ENCODE results near the gene ZNF518B.

Gene ZNF518B

GRCh38 chr4:10461850-10462400, 4.7 kb upstream of the ZNF518B start:
- H3K36me3 Mint-ChIP-seq = no peaks in the 10 kb centered on the region
- no peak overlapping the region for H3K27ac Mint-ChIP-seq
- no peak for ATAC-seq
- H3K4me3 Mint-ChIP-seq = peak overlapping the region; percentile 71
- peaks cover 5% of the 10 kb centered on the region for H3K9me3 Mint-ChIP-seq
- peaks cover 8% of the 10 kb centered on the region for H3K4me1 Mint-ChIP-seq
- H3K27me3 Mint-ChIP-seq = peaks cover 57% of the 10 kb centered on the region

GRCh38 chr4:10461091-10461849, 4.0 kb upstream of the ZNF518B start:
- H3K27ac Mint-ChIP-seq = no peak overlapping the region
- H3K9me3 Mint-ChIP-seq = peaks cover 5% of the 10 kb centered on the region
- peaks cover 52% of the 10 kb centered on the region for H3K27me3 Mint-ChIP-seq
- no peaks in the 10 kb centered on the region for H3K36me3 Mint-ChIP-seq
- H3K4me3 Mint-ChIP-seq = peak overlapping the region; percentile 71
- ATAC-seq = peak; percentile 82
- H3K4me1 Mint-ChIP-seq = peaks cover 12% of the 10 kb centered on the region

GRCh38 chr4:10460313-10461047, 3.3 kb upstream of the ZNF518B start:
- Mint-ChIP-seq H3K9me3 (peaks cover 5% of the 10 kb centered on the region), H3K36me3 (no peaks in the 10 kb centered on the region), H3K27me3 (peaks cover 49% of the 10 kb centered on the region), H3K4me3 (no peak overlapping the region), H3K27ac (no peak overlapping the region), H3K4me1 (peaks cover 14% of the 10 kb centered on the region)
- ATAC-seq = no peak

- H3K27ac Mint-ChIP-seq = no peak overlapping the region
- peaks cover 23% of the 10 kb centered on the region for H3K4me1 Mint-ChIP-seq
- peaks cover 6% of the 10 kb centered on the region for H3K9me3 Mint-ChIP-seq
- peaks cover 11% of the 10 kb centered on the region for H3K36me3 Mint-ChIP-seq
- no peak for ATAC-seq
- peaks cover 37% of the 10 kb centered on the region for H3K27me3 Mint-ChIP-seq
- H3K4me3 Mint-ChIP-seq = no peak overlapping the region
These were observed 2.1 kb upstream of the ZNF518B start for GRCh38 chr4:10459305-10459704.

GRCh38 chr4:10458177-10458576, 951 bp upstream of the ZNF518B start:
- no peak overlapping the region for H3K27ac Mint-ChIP-seq
- peaks cover 26% of the 10 kb centered on the region for H3K27me3 Mint-ChIP-seq
- peaks cover 5% of the 10 kb centered on the region for H3K9me3 Mint-ChIP-seq
- H3K4me3 Mint-ChIP-seq = peak overlapping the region; percentile 77
- no peak for ATAC-seq
- peaks cover 20% of the 10 kb centered on the region for H3K36me3 Mint-ChIP-seq
- H3K4me1 Mint-ChIP-seq = peaks cover 28% of the 10 kb centered on the region

- Mint-ChIP-seq H3K4me3 (peak overlapping the region; percentile 83), H3K4me1 (peaks cover 28% of the 10 kb centered on the region), H3K36me3 (peaks cover 35% of the 10 kb centered on the region), H3K27ac (peak overlapping the region; percentile 92), H3K27me3 (peaks cover 11% of the 10 kb centered on the region), H3K9me3 (peaks cover 2% of the 10 kb centered on the region)
- ATAC-seq = peak; percentile 85
These were observed 501 bp downstream of the ZNF518B start for GRCh38 chr4:10456595-10457254.

- peaks cover 28% of the 10 kb centered on the region for H3K4me1 Mint-ChIP-seq
- H3K9me3 Mint-ChIP-seq = peaks cover 2% of the 10 kb centered on the region
- no peak for ATAC-seq
- peak overlapping the region; percentile 92 for H3K27ac Mint-ChIP-seq
- peaks cover 6% of the 10 kb centered on the region for H3K27me3 Mint-ChIP-seq
- H3K4me3 Mint-ChIP-seq = peak overlapping the region; percentile 83
- peaks cover 38% of the 10 kb centered on the region for H3K36me3 Mint-ChIP-seq
These were observed 999 bp downstream of the ZNF518B start for GRCh38 chr4:10456260-10456594.

- Mint-ChIP-seq H3K9me3 (peaks cover 2% of the 10 kb centered on the region), H3K4me3 (no peak overlapping the region), H3K36me3 (peaks cover 49% of the 10 kb centered on the region), H3K27ac (no peak overlapping the region), H3K27me3 (peaks cover 6% of the 10 kb centered on the region), H3K4me1 (peaks cover 28% of the 10 kb centered on the region)
- no peak for ATAC-seq
These were observed 2.1 kb downstream of the ZNF518B start for GRCh38 chr4:10455133-10455532.

- Mint-ChIP-seq H3K27ac (no peak overlapping the region), H3K9me3 (peaks cover 2% of the 10 kb centered on the region), H3K4me3 (no peak overlapping the region), H3K27me3 (peaks cover 6% of the 10 kb centered on the region), H3K36me3 (peaks cover 53% of the 10 kb centered on the region), H3K4me1 (peaks cover 28% of the 10 kb centered on the region)
- ATAC-seq = no peak
These were observed 2.5 kb downstream of the ZNF518B start for GRCh38 chr4:10454726-10455125.

GRCh38 chr4:10454121-10454520, 3.1 kb downstream of the ZNF518B start:
- Mint-ChIP-seq H3K9me3 (peaks cover 5% of the 10 kb centered on the region), H3K27ac (no peak overlapping the region), H3K4me3 (no peak overlapping the region), H3K36me3 (peaks cover 59% of the 10 kb centered on the region), H3K4me1 (peaks cover 28% of the 10 kb centered on the region), H3K27me3 (peaks cover 6% of the 10 kb centered on the region)
- ATAC-seq = no peak

GRCh38 chr4:10448991-10449390, 8.2 kb downstream of the ZNF518B start:
- H3K4me3 Mint-ChIP-seq = no peak overlapping the region
- H3K9me3 Mint-ChIP-seq = peaks cover 12% of the 10 kb centered on the region
- no peaks in the 10 kb centered on the region for H3K27me3 Mint-ChIP-seq
- no peak overlapping the region for H3K27ac Mint-ChIP-seq
- peaks cover 2% of the 10 kb centered on the region for H3K4me1 Mint-ChIP-seq
- no peak for ATAC-seq
- peaks cover 97% of the 10 kb centered on the region for H3K36me3 Mint-ChIP-seq

- no peak for ATAC-seq
- Mint-ChIP-seq H3K9me3 (peaks cover 25% of the 10 kb centered on the region), H3K27ac (no peak overlapping the region), H3K4me3 (no peak overlapping the region), H3K27me3 (no peaks in the 10 kb centered on the region), H3K4me1 (peaks cover 7% of the 10 kb centered on the region), H3K36me3 (peaks cover 85% of the 10 kb centered on the region)
These were observed 14.2 kb downstream of the ZNF518B start for GRCh38 chr4:10442976-10443375.

- ATAC-seq = no peak
- H3K4me3 Mint-ChIP-seq = no peak overlapping the region
- H3K27ac Mint-ChIP-seq = no peak overlapping the region
- peaks cover 7% of the 10 kb centered on the region for H3K4me1 Mint-ChIP-seq
- H3K36me3 Mint-ChIP-seq = peaks cover 77% of the 10 kb centered on the region
- peaks cover 20% of the 10 kb centered on the region for H3K9me3 Mint-ChIP-seq
- H3K27me3 Mint-ChIP-seq = no peaks in the 10 kb centered on the region
These were observed 15.7 kb downstream of the ZNF518B start for GRCh38 chr4:10441512-10441911.

GRCh38 chr4:10438924-10439323, 18.3 kb downstream of the ZNF518B start:
- no peak for ATAC-seq
- peaks cover 7% of the 10 kb centered on the region for H3K4me1 Mint-ChIP-seq
- H3K36me3 Mint-ChIP-seq = peaks cover 51% of the 10 kb centered on the region
- no peak overlapping the region for H3K4me3 Mint-ChIP-seq
- H3K27me3 Mint-ChIP-seq = no peaks in the 10 kb centered on the region
- H3K9me3 Mint-ChIP-seq = peaks cover 17% of the 10 kb centered on the region
- H3K27ac Mint-ChIP-seq = no peak overlapping the region

- H3K27ac Mint-ChIP-seq = no peak overlapping the region
- no peak for ATAC-seq
These were observed 19.5 kb downstream of the ZNF518B start for GRCh38 chr4:10437735-10438134.

More at GRCh38 chr4:10437735-10438134, 19.5 kb downstream of the ZNF518B start:
- Mint-ChIP-seq H3K4me3 (no peak overlapping the region), H3K4me1 (peaks cover 7% of the 10 kb centered on the region), H3K36me3 (peaks cover 39% of the 10 kb centered on the region), H3K27me3 (no peaks in the 10 kb centered on the region), H3K9me3 (peaks cover 7% of the 10 kb centered on the region)
